HCEC 1CT (cell line): ENCODE measurements around the gene IFNA17.
A peak's percentile ranks its signal among the peaks of the same experiment; 100 is the strongest.
"Not testable (repeated sequence)": the region's sequence is repeated elsewhere in the genome, so short reads cannot be mapped to it uniquely, and the experiment has no call there.

Experiments used
- DNase-seq: peaks from one replicate; pipeline ENCODE4 v3.0.0-alpha.2; 2017

The IFNA17 gene

GRCh38 chr9:21228122-21228521 is at the start of gene IFNA17:
Gene IFNA17 (minus strand): TSS chr9:21228222. CDS start chr9:21228173, 49 bp downstream.
- no peak for DNase-seq

GRCh38 chr9:21268347-21268657 is 40.3 kb upstream of the IFNA17 start:
- DNase-seq, result no peak

- no peak for DNase-seq
Measured at GRCh38 chr9:21267485-21268346, 39.7 kb upstream of the IFNA17 start.

DNA sequence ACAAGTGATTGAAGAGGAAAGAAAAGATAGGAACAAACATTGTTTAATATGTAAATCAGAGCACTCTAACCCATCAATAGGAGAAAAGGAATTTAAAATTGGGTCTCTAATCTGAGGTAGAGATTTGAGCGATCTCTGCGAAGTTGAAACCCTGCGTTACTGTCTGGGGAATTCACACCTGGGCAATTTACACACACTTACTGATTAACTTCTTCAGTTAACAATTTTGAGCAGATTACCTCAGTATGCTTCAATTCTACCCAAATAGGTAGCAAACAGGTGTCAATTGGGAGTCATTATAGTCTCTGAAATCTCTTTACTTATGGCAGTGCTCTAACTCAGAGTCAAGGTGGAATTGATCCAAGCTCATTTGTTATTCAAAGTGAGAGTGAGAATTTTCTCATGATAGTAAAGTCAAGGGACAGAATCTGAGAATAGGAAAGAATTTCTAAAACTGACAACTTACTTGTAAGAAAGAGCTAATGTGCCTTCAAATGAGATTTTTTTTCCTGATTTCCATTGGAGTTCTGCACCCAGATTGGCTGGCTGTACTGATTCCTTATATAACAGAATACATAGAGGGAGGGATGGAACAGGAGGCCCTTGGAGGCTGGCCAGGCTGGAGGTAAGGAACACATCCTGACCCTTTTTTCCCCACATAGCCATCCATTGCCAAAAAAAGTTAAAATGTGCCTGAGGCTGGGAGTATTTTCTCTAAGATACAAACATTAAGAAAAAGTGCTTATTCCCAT is 38.9 kb upstream of the IFNA17 start:
- DNase-seq, result no peak

- DNase-seq, result no peak
Measured at GRCh38 chr9:21265421-21266189, 37.6 kb upstream of the IFNA17 start.

- DNase-seq, result no peak
Measured at GRCh38 chr9:21255538-21256212, 27.7 kb upstream of the IFNA17 start.

DNA sequence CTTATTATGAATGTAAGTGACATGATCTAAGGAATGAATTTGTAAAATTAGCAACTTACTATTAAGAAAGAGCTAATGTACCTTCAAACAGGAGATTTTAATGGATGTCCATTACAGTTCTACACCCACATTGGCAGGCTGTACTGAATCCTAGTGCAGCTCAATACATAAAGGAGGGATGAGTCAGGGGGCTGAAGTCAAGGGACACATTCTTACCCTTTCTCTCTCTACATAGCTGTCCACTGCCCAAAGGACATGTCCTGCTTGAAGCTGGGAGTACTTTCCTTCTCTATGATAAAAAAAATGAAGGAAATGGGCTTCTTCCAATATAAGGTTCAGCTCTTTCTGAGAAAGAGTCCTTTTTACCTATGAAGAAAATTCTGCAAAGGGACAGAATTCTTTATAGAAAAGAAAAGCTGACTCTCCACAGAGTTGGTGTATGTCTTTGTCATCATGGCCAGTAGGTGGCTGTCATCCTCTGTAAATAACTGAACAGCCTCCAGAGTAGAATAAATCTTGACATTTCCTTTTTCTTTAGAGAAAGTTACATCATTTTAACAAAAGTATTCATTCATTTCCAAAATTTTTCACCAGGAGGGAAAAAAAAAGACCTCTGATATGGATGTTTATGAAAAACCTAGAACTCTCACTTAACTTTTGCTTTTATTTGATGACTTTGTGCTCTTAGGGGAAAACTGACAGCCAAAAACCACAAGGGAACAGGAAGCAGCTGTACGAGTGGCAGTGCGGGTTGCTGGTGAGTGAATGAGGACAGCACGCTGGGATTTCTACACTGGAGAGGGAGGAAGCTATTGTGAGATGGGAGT is 24.9 kb upstream of the IFNA17 start:
- DNase-seq, result peak; percentile 30

DNA sequence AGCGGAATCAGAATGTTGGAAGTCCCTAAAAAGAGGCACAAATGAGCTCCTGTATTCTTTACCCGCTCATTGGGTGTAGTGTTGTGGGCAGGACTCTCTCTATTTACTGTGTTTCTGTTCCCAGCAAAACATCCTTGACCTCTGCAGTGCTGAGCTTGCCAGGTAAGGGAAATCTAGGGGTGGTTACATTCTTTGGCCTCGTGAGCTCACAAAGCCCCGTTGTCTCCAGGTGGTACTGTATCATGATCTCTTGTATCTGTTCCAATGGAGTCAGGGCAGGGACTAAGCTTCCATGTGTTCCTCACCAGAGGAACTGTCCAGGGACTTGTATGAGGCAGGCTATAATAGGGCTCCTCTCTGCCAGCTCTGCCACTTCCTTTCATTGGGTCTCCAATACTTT is 23.6 kb upstream of the IFNA17 start:
- no peak for DNase-seq

GRCh38 chr9:21251190-21251589 is 23.2 kb upstream of the IFNA17 start:
- no peak for DNase-seq

DNA sequence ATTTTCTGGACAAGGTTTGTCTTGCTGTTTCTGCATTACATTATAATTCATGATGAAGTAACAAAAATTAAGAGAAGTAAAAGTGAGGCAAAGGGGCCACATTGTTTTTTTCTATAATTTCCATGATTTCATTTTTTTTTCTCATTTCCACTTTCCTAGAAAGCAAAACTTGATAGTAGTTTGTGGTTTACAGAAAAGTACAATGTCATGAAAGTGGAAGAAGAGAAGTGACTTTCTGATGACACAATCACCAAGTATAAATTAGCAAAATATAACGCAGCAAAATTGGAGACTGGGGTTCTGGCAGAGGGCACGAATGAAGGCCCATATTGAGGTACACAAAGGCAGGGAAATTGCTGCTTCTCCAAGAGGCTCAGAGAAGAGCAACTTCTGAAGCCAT is 16.8 kb upstream of the IFNA17 start:
- no peak for DNase-seq

DNA sequence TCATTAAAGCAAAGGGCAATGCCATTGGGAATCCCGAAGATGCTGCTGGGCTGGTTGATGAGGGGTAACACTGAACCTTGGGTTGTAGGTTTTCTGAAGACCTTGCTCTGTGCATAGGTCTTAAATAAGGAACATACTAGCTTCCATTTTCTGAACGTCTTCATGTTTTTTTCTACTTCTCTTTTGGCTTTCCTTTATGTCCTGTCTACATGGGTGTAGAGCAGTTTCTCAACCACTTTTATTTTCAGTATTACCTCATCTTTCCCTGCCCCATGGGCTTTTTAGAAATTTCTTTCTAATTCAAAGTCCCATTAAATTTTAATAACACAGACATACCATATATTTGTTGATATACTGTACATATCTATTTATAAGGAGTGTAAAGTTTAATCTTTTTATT is 11.9 kb upstream of the IFNA17 start, which contains the start of gene IFNA14:
Gene IFNA14 (minus strand): TSS at position 95 of the 400 bp plus-strand sequence. CDS start 70 bp downstream, at position 25.
- DNase-seq, result no peak

GRCh38 chr9:21236360-21236714 is 8.3 kb upstream of the IFNA17 start:
- DNase-seq, result not testable (repeated sequence)

DNA sequence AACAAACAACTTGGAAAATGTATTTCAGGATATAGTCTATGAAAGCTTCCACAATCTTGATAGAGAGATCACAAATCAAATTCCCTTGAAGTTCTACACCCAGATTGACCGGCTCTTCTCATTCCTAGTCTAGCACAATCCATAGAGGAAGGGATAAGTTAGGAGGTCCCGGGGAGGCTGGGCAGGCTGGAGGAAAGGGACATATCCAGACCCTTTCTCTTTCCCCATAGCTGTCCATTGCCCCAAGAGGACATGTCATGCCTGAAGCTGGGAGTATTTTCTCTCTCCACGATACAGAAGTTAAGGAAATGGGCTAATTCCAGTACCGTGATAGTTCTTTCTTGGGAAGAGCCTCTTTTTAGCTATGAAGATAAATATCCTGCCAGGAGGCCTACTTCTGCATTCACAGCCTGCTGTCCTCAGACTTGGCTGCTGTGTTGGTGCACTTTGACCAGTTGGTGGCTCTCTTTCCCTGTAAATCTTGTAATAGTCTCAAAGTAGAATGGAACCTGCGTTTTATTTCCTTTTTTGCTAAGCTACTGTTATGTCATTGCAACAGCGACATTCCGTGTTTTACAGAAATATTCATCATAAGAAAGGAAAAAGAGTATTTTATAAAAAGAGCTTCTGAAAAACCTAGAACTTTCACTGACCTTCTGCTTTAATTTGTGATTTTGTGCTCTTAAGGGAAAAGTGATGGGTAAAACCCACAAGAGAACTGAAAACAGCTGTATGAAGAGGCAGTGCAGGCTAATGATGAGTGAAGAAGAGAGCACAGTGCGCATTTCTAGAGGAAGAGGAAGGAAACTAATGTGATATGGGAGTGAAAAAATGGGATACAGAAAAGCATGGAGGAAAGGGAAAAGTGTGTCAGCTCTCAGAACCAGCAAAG is 7.7 kb upstream of the IFNA17 start:
- DNase-seq, result peak; percentile 57

DNA sequence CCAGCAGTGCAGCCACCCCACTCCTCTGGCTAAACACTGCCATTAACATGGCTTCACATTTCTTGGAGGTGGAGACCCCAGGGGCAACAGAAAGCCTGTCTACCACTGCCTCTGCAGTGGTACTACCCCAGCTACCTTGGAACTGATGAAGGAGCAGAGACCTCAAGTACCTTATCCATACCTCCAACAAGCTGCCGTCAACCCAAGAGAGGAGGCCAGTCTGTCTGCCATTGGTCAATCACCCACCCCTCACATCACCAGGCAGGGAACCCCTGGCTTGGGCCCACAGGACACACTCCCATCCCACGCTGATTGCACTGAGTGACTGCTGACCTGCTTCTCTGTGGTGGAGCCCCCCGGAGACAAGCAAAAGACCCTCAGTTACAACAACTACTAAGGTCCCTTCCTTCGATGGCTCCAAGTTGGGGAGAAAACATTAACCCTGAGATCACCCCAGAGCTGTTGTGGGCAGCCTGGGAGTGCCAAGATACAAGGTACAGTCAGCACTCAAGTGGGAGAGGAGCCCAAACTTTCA is 6.2 kb upstream of the IFNA17 start:
- DNase-seq, result no peak

GRCh38 chr9:21233258-21233657 is 5.2 kb upstream of the IFNA17 start:
- no peak for DNase-seq

GRCh38 chr9:21217211-21217610 is 10.8 kb downstream of the IFNA17 start, which contains the start of gene IFNA16:
Gene IFNA16 (minus strand): TSS chr9:21217311. CDS start chr9:21217305, 6 bp downstream.
- DNase-seq, result not testable (repeated sequence)

GRCh38 chr9:21213411-21214326 is 14.4 kb downstream of the IFNA17 start:
- peak; percentile 10 for DNase-seq

- DNase-seq, result not testable (repeated sequence)
Measured at GRCh38 chr9:21212160-21212559, 15.9 kb downstream of the IFNA17 start.

DNA sequence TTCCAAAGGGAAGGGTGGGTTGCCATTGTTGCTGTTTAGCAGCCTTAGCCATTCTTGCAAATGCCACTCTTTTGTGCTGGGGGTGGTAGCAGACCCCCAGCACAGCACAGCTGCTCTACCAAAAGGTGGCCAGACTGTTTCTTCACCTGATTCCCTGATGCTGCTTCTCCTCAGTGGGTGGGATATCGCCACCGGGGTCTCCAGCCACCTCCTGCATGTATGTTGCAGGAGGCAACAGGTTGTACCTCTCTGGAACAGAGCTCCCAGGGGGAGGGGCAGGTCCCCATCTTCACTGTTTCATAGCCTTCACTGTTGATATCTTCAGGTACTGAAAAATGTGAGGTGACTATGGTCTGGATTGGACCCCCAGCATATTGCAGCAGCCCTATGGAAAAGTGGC is 17.2 kb downstream of the IFNA17 start:
- DNase-seq, result not testable (repeated sequence)
